HG03139 (cell line): Measurements from ENCODE around the gene SMIM27.
"Not testable (repeated sequence)": the region's sequence is repeated elsewhere in the genome, so short reads cannot be mapped to it uniquely, and the experiment has no call there.

Experiments used
- ATAC-seq: cut with Tn5 transposase; IDR thresholded peaks from one replicate; pipeline ENCODE4 v1.9.1; 2021; ENCODE audit not compliant: unreplicated experiment

The SMIM27 gene

DNA sequence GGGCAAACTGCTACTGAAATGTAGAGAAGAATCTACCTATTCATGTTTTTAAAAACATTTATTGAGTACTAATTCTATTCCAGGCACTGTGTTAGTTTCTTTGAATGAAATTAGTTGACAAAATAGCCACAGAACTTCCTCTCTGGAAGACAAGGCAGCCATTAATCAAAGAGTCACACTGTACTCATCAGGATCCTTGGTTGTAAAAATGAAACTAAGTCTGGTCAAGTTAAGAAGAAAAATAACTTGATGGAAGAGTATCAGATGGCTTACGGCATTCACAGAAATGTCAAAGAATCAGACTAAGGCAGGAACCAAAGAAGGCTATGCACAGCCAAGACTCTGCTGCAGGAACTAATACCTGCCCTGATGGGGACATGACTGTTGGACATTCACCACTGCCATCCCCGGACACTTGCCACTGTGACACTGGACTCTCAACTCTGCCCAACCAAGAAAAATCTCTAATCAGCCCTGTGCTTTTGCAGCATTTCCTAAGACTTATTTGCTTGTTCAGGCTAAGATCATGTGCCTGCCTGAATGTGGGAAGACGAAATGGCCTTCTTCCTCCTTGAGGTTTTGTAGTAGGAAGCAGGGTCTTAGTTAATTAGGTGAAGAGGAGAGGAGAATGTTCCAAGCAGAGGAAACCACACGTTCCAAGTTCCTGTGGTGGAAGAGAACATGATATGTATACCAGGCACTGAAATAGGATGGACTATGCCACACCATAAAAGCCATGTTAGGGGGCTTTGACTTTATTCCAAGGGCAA, 44.2 kb downstream of the SMIM27 start:
- no peak for ATAC-seq

DNA sequence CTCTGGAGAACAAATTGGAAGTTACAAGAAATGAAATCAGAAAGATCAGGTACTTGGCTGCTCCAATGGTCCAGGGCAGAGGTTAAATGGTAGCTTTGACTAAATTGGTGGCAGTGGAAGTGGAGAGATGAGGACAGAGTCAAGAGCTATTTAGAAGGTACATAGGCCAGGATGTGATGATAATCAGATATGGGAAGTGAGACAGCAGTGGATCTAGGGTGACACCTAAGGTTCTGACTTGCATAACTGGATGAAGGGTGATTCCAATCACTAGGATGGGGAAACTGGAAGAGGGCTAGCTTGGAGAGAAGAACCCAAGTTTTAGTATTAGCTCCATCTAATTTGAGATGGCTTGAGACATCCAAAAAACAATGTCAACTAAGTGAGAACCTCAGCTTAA, 44.8 kb downstream of the SMIM27 start:
- ATAC-seq, result no peak

DNA sequence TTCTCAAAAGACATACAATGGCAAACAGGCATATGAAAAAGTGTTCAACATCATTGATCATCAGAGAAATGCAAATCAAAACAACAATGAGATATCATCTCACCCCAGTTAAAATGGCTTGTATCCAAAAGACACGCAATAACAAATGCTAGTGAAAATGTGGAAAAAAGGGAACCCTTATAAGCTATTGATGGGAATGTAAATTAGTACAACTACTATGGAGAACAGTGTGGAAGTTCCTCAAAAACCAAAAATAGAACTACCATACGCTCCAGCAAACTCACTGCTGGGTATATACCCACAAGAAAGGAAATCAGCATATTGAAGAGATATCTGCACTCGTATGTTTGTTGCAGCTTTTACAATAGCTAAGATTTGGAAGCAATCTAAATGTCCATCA, 46.9 kb downstream of the SMIM27 start:
- not testable (repeated sequence) for ATAC-seq
